Fibroblast of skin of left quadriceps (primary cell): ENCODE data around the gene FBF1.
"Not testable (repeated sequence)": the region's sequence is repeated elsewhere in the genome, so short reads cannot be mapped to it uniquely, and the experiment has no call there.

ENCODE experiments used
- DNase-seq, 2 experiments: peaks; one replicate each; pipeline ENCODE4 v3.0.0-alpha.2; 2013; ENCODE audit warnings: low read depth in 2 of 2

FBF1 gene

DNA sequence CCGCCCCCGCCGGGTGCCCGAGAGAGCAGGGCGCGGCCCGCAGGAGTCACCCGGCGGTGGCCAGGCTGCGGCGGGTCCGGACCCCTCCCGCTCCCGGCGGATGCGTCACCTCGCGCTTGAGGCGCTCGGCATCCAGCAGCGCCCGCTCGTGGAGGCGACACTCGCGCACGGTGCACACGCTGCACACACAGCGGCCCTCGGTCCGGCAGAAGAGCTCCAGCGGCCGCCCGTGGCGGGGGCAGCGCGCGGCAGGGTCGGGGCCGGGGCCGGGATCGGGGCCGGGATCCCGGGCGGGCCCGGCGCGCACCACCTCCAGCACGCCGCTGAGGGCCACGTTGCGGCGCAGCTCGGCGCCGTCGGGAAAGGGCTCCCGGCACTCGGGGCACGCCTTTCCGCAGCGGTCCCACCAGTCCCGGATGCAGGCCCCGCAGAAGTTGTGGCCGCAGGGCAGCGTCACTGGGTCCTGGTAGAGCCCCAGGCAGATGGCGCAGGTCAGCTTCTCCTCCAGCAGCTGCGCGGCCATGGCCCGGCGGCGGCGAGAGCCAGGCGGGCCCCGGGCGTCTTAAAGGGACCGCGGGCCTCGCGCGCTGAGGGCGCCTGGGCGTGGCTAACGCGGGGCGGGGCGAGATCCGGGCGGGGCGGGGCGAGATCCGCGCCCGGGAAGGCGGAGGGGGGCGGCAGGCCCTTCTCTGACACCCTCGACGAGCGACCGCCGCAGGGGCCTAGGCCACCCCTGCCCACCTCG is 44.3 kb downstream of the FBF1 start, which contains the start of gene TRIM65:
TRIM65 (minus strand) TSS at position 537 of the 745 bp plus-strand sequence; CDS start at position 523, 14 bp downstream.
- DNase-seq: peak in 1 of 2 experiments; percentile 47

DNA sequence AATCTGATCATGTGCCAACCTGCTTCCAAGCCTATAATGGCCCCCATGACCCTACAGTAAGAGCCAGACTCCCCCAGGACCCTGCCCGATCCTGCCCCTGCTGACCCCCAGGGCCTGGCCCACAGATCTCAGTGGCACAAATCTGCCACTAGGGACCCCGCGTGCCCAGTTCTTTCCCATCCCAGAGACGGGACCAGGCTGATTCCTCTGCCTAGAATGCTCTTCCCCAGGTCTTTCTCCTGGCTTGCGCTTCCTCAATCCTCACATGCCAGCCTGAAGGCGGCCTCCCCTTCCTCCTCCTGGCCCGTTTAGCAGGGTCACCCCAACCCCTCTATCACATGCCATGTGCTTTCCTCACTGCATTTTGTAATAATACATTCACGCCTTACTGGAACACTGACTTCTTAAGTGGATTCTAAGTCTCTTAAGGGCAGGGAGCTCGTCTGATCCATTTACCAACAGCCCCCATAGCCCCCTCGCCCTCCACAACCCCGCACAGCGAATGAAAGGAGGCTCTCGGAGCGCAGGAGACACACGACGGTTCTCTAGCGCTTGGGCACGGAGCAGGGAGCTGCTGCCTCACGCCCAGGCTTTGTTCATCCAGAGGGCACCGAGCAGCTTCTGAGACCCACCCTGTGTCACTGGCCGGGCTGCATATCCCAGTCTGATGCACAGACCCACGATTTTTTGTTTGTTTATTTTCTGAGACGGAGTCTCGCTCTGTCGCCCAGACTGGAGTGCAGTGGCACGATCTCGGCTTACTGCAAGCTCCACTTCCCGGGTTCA is 45.3 kb downstream of the FBF1 start:
- peak in 1 of 2 experiments; percentile 7 for DNase-seq

DNA sequence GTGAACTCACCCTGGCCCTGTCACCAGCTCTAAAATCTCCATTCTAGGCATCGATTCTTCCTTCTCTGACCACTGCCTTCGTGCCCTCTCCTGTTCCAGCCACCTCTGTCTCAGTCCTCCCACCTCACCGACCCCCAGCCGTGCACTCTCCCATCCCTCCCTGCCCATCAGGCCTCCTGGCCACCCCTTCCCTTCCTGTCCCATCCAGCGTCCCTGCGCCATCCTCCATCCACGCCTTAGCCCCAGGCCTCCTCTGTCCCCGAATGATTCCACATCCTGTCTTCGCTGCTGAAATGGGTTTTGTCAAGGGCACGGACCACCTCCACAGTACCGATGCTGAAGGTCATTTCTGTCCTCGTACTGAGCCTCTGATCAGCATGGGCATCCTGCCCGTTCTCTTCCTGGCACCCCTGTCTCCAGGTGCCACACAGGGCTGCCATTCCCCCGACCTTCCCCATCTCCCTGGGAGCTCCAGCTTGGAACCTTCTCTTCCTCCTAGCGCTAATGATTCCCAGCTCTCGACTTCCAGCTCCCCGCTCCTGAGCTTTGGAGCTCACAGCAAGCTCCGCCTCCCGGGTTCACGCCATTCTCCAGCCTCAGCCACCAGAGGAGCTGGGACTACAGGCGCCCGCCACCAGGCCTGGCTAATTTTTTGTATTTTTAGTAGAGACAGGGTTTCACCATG is 46.7 kb downstream of the FBF1 start:
- DNase-seq: no peak

DNA sequence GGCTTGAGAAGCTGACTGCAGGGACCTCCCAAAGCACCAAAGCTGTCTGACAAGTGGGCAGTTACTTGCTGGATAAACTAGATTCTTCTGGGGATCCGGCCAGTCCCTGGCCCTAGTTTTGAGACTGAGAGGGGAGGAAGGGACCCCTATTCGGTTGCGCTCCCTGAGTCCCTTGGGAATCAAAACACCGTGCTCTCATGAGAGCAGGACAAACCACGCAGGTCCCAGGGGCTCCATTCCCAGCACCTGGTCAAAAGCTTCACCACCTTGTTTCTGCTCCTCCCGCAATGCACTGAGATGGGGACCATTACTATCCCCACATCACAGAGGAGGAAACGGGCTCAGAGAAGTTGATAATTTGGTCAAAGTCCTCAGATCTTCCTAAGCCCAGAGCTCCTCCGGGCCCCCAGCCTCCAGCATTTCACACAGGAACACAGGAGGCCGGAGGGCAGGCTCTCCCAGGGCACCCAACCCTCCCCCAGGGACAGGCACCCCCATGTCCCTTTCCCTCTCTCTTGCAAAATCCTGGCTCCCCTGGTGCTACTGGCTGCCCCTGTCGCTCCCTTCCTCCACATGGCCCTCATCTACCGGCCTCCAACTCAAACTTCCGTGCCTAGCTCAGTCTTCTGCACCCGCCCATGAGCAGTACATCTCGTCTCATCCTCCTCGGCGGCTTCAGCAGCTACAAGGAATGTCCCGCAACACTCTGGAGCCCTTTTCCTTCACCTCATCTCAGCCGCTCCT is 47.4 kb downstream of the FBF1 start:
- DNase-seq: no peak

DNA sequence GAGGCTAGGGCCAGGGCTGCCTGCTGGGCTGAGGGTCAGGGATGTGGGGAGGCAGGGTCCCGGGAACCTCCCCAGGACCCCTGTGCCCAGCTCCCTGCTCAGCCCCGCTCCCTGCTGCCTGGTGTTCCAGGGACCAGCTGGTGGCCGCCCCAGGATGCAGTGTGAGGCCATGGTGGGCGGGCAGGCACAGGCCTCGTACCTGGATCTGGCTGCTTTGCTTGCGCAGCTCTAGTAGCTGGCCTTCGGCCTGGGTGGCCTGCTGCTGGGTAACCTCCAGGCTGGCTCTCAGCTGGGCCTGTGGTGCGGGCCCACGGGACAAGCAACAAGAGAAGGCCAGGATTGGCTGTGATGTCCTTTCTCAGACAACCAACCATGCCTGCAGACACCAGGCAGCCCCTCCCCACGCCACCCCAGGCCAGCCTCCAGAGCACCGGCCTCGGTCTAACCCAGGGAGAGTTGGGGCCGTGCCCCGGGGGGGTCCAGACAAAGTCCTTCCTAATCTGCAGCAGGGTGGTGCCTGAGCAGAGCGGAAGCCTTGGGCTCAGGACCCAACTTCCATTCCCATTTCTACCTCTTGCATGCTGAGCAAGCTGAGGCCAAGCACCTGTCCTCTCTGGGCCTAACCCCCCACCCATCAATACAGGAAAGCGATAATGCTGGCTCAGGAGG is 48.2 kb downstream of the FBF1 start:
- no peak for DNase-seq

DNA sequence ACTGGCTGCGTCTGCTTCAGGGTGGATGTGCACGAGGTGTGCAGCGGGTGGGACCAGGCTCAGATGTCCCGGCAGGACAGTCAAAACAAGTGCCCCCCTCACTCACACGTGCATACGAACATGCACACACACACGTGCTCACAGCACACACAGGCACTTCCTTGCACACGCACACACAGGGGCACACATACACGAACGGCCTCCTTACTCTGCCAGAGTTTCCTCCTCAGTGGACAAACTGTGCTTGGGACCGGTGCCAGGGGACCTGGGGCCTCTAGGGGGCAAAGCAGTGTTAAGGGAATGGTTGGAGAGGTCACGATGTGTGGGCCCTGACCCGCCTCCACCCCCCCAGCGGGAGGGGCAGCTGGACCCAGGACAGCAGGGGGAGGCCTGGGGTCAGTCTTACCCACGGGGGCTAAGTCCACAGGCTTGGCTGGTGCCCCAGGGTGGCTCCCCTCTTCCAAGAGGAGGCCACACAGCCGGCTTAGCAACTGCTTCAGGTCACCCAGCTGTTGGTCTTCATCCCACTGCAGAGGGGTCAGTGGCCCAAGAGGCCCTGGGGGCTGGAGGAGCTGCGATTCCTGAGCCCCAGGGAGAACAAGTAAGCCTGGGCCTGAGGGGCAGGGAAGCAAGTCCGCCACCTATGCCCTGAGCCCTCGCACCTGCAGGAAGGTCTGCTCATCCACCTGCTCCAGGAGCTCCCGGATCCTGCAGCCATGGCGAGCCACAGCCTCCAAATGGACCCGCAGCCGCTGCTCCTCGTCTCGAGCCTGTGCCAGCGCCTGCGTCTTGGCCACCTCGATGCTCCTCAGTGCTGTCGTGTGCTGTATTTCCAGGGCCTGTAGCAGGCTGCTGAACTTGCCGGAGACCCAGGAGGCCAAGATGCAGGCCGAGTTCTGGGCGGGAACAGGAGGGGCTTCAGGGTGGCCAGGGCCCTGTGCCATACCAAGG is 49.0 kb downstream of the FBF1 start:
- DNase-seq: no peak

DNA sequence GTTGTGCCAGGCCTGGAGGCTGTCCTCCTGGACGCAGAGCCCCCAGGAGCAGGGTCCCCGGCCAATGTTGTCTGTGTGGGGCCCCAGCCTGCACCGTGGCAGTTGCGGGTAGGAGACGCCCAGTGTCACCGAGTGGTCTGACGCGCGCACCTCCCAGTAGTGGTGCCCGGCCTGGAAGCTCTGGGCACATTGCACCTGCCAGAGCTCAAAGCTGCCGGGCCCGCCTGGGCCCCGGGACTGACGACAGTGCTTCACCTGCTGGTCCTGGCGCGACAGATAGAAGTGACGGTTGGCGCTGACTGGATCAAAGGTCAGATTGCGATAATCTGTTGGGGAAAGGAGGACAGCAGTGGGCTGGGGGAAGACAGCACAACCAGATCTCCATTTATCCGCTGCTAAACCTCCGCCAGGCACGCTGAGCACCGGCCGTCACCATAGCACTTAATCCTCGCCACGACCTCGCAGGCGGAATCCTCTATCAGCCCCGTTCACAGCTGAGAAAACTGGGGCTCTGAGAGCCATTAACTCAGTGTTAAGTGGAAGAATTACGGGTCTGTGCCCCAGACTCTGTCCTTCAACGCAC is 49.7 kb downstream of the FBF1 start:
- no peak for DNase-seq

DNA sequence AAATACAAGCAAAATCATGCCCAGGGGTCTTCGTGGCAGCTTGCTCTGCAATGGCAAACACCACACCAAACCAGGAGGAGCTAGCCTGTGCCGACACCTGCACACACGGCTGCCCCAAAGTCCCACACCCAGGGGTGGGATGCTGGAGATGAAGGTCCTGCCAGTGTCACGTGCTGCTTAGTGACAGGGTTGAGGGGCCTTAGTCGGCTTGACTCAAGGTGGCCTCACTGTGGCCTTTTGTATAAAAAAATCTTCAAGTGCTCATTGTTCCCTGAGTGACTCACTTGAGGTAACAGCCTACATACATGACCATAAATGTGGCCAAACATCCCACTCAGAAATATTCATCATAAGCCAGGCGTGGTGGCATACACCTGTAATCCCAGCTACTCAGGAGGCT is 51.4 kb downstream of the FBF1 start:
- no peak for DNase-seq

DNA sequence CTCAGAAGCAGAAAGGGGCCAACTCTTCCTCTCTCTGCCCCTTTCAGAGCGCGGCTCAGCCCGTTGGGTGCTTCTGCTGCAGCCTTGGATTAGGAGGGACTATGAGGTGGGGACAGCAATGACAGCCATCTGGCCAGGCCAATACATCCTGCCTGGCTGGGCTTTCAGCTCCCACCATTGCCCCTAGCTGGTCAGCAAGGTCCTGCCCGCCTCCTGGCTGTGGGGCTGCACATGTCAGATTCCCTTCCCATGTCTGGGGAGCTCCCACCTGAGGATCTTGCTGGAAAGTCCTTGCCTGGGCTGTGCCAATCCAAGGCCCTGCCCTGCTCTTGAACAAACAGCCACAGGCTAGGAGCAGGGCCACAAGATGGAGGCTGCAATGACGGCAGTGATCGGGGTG is 52.4 kb downstream of the FBF1 start:
- no peak for DNase-seq

DNA sequence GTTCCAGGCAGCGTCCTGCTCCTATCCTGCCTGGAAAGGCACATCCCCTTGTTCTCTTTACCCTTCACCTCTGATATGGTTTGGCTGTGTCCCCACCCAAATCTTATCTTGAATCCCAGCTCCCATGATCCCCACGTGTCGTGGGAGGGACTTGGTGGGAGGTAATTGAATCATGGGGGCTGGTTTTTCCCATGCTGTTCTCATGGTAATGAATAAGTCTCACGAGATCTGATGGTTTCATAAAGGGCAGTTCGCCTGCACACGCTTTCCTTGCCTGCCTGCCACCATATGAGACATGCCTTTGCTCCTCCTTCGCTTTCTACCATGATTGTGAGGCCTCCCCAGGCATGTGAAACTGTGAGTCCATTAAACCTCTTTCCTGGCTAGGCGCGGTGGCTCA is 55.0 kb downstream of the FBF1 start:
- DNase-seq: not testable (repeated sequence)

DNA sequence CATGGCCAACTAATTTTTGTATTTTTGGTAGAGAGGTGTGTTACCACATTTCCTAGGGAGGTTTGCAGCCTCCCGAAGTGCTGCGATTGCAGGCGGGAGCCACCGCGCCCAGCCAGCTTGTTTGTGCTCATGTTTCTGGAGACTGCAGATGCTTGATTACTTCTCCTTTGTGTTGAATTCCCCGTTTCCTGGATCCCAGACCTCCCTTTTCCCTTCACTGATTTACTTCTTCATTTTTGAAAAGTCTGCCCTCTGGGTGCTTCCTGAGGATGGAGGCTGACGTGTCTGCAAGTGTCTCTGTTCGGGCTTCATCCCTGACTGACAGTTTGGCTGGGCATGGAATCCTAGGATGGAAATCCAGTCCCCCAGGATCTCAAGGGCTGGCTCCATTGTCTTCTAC is 55.4 kb downstream of the FBF1 start:
- no peak for DNase-seq

DNA sequence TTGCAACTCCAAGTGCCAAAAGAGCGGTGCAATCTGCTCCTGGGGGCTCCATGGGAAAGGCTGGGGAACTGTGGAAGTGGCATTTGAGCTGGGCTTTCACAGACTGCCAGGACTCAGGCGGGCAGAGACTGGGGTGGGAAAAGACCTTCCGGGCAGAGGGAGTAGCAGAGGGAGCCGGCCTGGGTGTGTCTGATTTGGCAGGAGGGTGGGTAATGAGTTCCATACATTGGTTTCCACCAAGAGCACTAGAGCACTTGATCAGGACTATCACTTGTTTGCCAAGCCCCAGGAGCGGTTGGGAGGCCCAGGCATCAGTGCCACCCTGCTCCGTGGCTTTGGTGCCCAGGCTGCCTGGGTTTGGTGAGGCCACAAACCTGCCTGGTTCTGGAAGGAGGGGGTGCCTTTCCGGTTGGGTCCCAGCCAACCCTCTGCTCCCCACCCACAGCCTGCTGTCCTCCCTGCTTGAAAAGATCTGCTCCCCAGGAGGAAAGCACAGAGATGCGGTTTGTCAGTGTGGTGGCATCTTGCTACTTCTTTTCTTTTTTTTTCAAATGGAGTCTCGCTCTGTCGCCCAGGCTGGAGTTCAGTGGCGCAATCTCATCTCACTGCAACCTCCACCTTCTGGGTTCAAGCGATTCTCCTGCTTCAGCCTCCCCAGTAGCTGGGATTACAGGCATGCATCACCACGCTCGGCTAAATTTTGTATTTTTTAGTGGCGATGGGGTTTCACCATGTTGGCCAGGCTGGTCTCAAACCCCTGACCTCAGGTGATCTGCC is 59.0 kb downstream of the FBF1 start:
- no peak for DNase-seq

DNA sequence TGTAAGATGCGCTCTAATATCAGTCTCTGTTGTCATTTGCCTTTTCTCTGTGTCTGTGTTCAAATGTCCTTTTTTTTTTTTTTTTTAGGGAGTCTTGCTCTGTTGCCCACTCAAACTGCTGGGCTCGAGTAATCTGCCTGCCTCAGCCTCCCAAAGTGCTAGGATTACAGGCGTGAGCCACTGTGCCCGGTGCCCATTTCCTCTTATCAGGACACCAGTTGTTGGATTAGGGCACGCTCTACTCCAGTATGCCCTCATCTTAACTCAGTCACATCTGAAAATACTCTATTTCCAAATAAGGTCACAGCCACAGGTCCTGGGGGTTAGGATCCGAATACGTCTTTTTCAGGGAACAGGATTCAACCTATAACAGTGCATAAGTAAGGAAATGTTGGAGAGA is 60.6 kb downstream of the FBF1 start:
- no peak for DNase-seq

DNA sequence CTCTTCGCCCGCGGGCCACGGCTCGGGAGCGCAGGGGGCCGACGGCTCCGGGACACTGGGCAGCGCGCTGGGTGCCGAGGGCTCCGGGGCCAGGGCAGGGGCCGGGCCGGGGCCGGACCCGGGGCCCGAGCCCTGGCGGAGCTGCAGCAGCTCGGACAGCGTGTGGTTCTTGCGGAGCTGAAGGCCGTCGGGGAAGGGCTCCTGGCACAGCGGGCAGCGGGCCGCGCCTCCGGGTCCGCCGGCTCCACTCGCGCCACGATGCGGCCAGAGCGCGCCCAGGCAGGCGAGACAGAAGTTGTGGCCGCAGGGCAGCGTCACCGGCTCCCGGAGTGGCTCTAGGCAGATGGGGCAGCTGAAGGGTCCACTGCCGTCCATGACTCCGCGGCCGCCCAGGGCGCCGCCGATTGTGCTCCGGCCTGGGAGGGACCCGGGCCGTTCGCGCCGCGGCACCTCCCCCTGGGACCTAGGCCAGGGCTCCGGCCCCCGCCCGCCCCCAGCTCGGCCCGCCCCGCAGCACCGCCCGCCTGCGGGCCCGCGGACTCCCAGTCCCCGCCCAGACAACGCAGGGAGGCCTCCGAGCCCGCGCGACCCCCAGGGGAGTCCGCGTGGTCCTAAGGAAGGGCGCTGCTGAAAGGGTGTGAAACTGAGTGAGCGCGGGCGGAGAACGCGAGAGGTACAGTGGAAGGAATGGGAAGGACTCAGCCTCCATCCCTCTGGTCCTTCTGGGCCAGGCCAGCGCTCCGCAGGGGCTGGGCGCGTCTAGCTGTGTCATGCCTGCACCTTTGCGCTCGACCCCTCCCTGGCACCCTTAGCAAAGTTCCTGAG is 62.5 kb downstream of the FBF1 start, which contains the start of gene TRIM47:
TRIM47 (minus strand) TSS at position 408 of the 825 bp plus-strand sequence; CDS start at position 375, 33 bp downstream.
- DNase-seq: no peak

DNA sequence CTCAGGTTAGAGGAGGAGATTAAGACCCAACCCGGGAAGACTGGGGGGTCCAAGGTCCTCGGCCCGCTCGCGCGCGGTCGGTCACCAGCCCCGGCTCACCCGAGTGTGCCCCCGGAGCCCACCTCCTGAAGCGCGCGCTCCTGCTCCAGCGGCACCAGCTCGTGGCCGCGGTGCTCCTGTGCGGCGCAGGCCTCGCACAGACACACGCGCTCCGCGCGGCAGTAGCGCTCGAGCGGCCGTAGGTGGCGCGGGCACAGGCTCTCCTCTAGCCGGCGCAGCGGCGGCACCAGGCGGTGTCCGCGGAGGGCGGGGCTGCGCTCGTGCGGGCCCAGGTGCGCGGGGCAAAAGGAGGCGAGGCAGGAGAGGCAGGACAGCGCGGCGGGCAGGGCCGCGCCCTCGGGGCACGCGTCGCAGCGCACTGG is 63.1 kb downstream of the FBF1 start:
- DNase-seq: no peak

DNA sequence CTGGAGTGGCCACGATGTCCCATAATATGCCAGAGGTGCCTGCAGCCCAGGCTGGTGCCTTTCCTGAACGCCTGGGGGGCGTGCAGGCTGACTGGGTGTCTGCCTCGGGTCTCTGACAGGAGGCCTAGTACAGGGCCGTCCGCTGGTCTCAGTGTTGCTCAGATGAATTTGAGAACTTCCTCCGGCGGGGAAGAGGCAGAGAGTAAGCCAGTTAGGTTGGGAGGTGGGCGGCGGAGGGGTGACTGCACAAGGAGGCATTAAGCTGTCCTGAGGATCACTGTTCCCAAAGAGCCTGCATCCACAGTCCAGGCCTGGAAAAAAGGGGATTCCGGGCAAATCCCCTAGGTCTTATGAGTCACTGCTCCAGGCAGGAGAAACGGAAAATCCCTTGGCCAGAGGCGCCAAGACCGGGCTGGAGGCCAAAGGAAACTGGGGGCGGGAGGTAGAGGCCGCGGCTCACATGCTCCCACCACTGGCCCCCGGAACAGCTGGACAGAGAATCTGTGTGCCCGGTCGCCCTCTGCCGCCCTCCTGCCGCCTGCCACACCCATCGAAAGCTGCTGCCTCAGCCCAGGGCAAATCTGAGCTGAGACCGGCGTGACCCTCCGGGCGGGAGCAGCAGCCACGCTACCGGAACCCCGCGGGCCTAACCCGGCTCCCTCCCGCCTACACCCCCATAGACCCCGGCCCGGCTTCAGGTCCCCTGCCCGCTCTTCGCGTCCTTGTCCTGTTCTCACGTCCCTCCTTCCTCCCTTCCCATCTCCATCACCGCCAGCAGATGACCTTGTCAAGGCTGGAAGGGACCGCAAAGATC is 63.7 kb downstream of the FBF1 start:
- DNase-seq: peak; percentile 62 to 63
